Heart left ventricle (tissue), 16 donors: ENCODE measurements around the gene ADGRA1. TPM values are rescaled to one million over a fixed set of nuclear protein-coding genes. Genes with fewer than 3 reads are reported as not detected.

Experiments
- ATAC-seq, 4 donors: fragments of 200-7000 bp; cut with Tn5 transposase; one replicate each; pipeline ENCODE4 v1.9.1; 2020 to 2022; ENCODE audit warnings: moderate library complexity in 4 of 4, mild to moderate bottlenecking in 3 of 4, moderate number of reproducible peaks in 1 of 4
- DNase-seq, 5 donors: peaks; one replicate each; pipeline ENCODE4 v3.0.0-alpha.2; 2020
- H3K27ac ChIP-seq, 12 donors: fragments of 200-600 bp; sonication (generic) in 4 of 12; one replicate each; pipeline versions ENCODE4 v1.5.0 to v1.8.0; 2016 to 2022; ENCODE audit warnings: mild to moderate bottlenecking in 2 of 12
- H3K27me3 ChIP-seq, 9 donors: fragments of 200-600 bp; sonication (generic) in 2 of 9; one replicate each; pipeline versions ENCODE4 v1.5.1 to v1.8.0; 2016 to 2022; ENCODE audit warnings: mild to moderate bottlenecking in 3 of 9
- H3K36me3 ChIP-seq, 9 donors: fragments of 200-600 bp; sonication (generic) in 2 of 9; one replicate each; pipeline versions ENCODE4 v1.5.0 to v1.8.0; 2018 to 2022; ENCODE audit warnings: mild to moderate bottlenecking in 2 of 9
- H3K4me1 ChIP-seq, 12 donors: fragments of 200-600 bp; sonication (generic) in 4 of 12; one replicate each; pipeline versions ENCODE4 v1.5.0 to v1.8.0; 2016 to 2022; ENCODE audit warnings: mild to moderate bottlenecking in 3 of 12
- H3K4me3 ChIP-seq, 12 donors: fragments of 200-600 bp; sonication (generic) in 4 of 12; one replicate each; pipeline versions ENCODE4 v1.5.0 to v1.8.0; 2017 to 2022; ENCODE audit warnings: mild to moderate bottlenecking in 9 of 12, moderate library complexity in 4 of 12
- H3K9me3 ChIP-seq, 12 donors: fragments of 200-600 bp; sonication (generic) in 4 of 12; one replicate each; pipeline versions ENCODE4 v1.5.0 to v1.8.0; 2016 to 2022; ENCODE audit warnings: mild to moderate bottlenecking in 1 of 12
- POLR2A ChIP-seq, 2 donors: fragments of 450-650 bp; IDR thresholded peaks; one replicate each; pipeline ENCODE4 v1.6.1; 2017; ENCODE audit warnings: antibody characterized with exemption in 2 of 2, mild to moderate bottlenecking in 2 of 2, moderate library complexity in 2 of 2
- WGBS, 4 donors: extraction: QIAGEN DNeasy Blood & Tissue Kit in 2 of 4; methylation state at CpG; one replicate each; pipeline versions ENCODE4 v1.1.5 to v1.1.7; 2013 to 2018; 5-methylcytosine and 5-hydroxymethylcytosine counted together
- intact Hi-C, 10 donors: fragments of 100-400 bp; cut with DNase I; formaldehyde crosslinking; loops; one replicate each; pipeline versions ENCODE4 v1.11.1 to v1.14.2; 2022
- polyA plus RNA-seq, 2 donors: library from polyadenylated mRNA; stranded (reverse); fragments of 200-250 nt; gene quantifications; one replicate each; pipeline ENCODE4 v1.2.3, GENCODE V29; 2013
- total RNA-seq, 9 donors: library from RNA; depleted of rRNA in 2 of 9; stranded (reverse); fragments of >200 nt in 2 of 9; fragmentation: NEBNext Ultra II Directional in 3 of 9; extraction: Animal tissue kit (Norgen Biotek cat#: 25700) in 3 of 9; gene quantifications; one replicate each; pipeline versions ENCODE4 v1.1.0 to v1.2.4, GENCODE V29; 2016 to 2023
- TF ChIP-seq, protein P1 (sequence below), 12 donors: fragments of 200-600 bp; sonication (generic) in 4 of 12; IDR thresholded peaks; one replicate each; pipeline versions ENCODE4 v1.5.0 to v1.8.0; 2018 to 2022; ENCODE audit warnings: antibody characterized with exemption in 12 of 12, mild to moderate bottlenecking in 5 of 12
- donor health status: ischemic (EF 13 %, LVEDD 7.1; RV severe dilation, severe dysfunction).
- donor health status: healthy with polysubstance abuse.
- donor health status: DM: no; HTN: yes; CAD: no.
- donor health status: DM: no; HTN: no; CAD: no.
- donor health status: ischemic (EF 25% LVEDD 6.9; RV normal size, moderate dysfunction).
- donor health status: ischemic (EF 25% LVEDD 5.7; RV mildly dilated, moderate dysfunction).
- donor health status: healthy.
- donor health status: DM: yes; HTN: yes; CAD: no.
- donor health status: ischemic (EF 35%, LVEDD 5.7; RV mildly dilated, moderate dysfunction).
- donor health status: nonischemic (EF 11% LVEDD 7.7; RV severe dilation, severe dysfunction).
- donor health status: DM: yes; HTN: yes; CAD: no.
- donor health status: PGD.
- donor health status: ischemic (EF 29% LVEDD 5.4; RV normal size, mild dysfunction).
- donor health status: nonischemic (EF 23%, LVEDD 6.1; RV moderate dilation, normal function).

The ADGRA1 gene
- total and polyA plus RNA-seq, 11 donors = 0.03 to 0.19 (median 0.13) TPM; not detected in 8

DNA sequence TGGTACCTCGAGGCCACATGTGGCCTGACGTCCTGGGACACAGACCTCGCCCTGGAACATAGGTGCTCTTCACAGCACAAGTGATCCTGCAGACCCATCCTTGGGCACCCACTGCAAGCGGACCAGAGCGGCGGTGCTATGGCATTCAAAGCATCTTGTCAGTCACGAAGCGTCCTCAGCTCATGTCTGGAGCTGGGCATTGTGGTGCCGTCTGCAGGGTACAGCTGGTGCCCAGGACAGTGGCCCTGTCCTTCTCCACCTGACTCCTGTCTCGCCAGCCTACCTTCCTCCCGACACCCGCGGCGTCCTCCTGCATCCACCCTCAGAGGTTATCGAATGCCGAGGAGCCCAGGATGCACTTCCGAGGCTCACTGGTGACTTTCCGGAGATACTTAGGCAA lies 26.5 kb downstream of the ADGRA1 start:
- Histone ChIP-seq H3K4me1 (peaks cover 0 to 11% (median 0%) of the 10 kb centered on the region in 12 donors), H3K4me3 (no peak overlapping the region), H3K27ac (no peak overlapping the region), H3K36me3 (no peaks in the 10 kb centered on the region), H3K9me3 (peaks cover 0 to 5% (median 0%) of the 10 kb centered on the region in 12 donors), H3K27me3 (no peaks in the 10 kb centered on the region)
- ATAC-seq (no peak), DNase-seq (peak in 1 of 5 donors; percentile 51)
- intact Hi-C loops = no loop called here
- WGBS, 4 donors = 82 to 88% (median 86%) methylated on average over 15 to 18 of the region's 18 CpGs
- TF ChIP-seq, protein P1, sequence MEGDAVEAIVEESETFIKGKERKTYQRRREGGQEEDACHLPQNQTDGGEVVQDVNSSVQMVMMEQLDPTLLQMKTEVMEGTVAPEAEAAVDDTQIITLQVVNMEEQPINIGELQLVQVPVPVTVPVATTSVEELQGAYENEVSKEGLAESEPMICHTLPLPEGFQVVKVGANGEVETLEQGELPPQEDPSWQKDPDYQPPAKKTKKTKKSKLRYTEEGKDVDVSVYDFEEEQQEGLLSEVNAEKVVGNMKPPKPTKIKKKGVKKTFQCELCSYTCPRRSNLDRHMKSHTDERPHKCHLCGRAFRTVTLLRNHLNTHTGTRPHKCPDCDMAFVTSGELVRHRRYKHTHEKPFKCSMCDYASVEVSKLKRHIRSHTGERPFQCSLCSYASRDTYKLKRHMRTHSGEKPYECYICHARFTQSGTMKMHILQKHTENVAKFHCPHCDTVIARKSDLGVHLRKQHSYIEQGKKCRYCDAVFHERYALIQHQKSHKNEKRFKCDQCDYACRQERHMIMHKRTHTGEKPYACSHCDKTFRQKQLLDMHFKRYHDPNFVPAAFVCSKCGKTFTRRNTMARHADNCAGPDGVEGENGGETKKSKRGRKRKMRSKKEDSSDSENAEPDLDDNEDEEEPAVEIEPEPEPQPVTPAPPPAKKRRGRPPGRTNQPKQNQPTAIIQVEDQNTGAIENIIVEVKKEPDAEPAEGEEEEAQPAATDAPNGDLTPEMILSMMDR (IDR thresholded peaks at IDR 0.05) = no peak
- no peak for TF ChIP-seq POLR2A (IDR thresholded peaks at IDR 0.05)

DNA sequence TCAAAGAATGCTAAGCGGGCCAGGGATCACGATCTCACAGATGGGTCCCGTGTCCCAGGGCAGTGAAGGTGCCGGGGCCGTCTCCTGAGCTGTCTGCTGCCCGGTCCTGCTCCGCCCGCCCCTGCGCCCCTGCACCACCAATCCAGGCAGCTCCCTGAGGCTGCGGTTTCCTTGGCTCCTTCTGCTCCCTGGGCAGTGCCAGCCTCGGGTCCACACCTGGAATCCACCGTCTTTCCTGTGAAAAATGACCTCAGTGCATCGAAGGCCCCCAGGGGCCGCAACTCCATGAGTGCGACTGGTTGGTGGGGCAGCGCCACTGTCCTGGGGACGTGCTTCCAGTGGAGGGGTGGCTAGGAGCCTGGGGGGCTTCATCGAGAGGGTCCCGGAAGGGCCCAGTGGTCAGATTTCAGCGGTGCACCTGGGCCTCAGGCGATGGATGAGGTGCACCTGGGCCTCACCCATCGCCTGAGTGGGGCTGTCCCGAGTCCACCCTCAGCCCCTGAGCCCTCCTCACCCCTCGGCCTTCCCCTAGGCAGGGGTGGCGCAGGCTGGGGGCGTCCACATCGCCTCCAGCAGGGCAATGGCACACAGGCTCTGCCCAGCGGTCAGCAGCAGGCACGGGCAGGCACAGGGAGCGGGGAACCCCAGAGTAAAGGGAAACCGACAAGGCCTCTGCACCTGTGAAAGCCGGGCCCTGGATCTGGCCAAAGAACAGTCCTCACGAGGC lies 27.2 kb downstream of the ADGRA1 start:
- ATAC-seq = no peak
- Histone ChIP-seq H3K4me3 (no peak overlapping the region), H3K9me3 (peaks cover 0 to 10% (median 0%) of the 10 kb centered on the region in 12 donors), H3K27me3 (no peaks in the 10 kb centered on the region), H3K27ac (no peak overlapping the region), H3K36me3 (no peaks in the 10 kb centered on the region), H3K4me1 (peaks cover 0 to 10% (median 0%) of the 10 kb centered on the region in 12 donors)
- TF ChIP-seq POLR2A (IDR thresholded peaks at IDR 0.05) = no peak
- TF ChIP-seq, protein P1 (IDR thresholded peaks at IDR 0.05) = no peak
- DNase-seq = peak in 1 of 5 donors; percentile 58
- WGBS, 4 donors = 83 to 93% (median 85%) methylated on average over 8 to 33 of the region's 33 CpGs
- intact Hi-C loops = no loop called here

DNA sequence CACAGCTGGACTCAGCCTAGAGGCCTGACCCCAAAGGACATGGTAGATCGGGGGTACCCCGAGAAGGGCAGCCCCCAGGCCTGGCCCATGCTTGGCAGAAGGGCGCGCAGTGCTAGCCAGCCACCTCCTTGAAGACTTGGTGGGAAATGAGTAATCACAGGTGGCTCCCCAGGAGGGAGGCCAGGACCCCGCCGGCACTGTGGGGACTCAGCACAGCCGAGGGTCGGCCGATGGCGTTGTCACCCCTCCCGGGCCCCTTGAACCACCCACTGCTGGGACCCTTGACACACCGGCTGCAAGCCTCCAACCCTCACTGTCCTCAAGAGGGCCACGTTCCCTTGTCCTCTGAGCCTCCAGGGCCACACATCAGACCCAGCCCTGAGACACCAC lies 27.7 kb downstream of the ADGRA1 start:
- Histone ChIP-seq H3K4me1 (peaks cover 0 to 5% (median 0%) of the 10 kb centered on the region in 12 donors), H3K9me3 (peaks cover 0 to 14% (median 0%) of the 10 kb centered on the region in 12 donors), H3K4me3 (no peak overlapping the region), H3K36me3 (no peaks in the 10 kb centered on the region), H3K27me3 (no peaks in the 10 kb centered on the region), H3K27ac (no peak overlapping the region)
- intact Hi-C loops = no loop called here
- 74 to 86% (median 82%) methylated on average over 12 to 13 of the region's 13 CpGs for WGBS, 4 donors
- ATAC-seq = no peak
- DNase-seq = peak in 1 of 5 donors; percentile 57
- TF ChIP-seq, protein P1 (IDR thresholded peaks at IDR 0.05) = no peak
- TF ChIP-seq POLR2A (IDR thresholded peaks at IDR 0.05) = no peak

DNA sequence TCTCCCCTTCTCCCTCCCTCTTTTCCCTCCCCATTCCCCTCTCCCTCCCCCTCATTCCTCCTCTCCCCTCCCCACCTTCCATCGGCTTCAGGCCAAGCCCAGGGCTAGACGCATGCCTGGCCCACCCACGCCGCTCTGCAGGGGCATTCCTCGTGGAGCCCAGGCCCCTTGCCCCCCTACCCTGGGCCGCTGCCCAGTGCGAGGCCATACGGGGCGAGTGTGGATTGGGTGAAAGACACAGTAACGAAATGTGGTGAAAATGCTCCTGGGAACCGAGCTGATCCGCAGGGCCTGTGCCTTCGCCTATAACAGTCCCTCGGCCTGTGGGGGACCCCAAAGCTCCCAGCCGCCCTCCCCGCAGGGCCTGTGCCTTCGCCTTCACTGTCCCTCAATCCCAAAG lies 28.3 kb downstream of the ADGRA1 start:
- Histone ChIP-seq H3K27me3 (no peaks in the 10 kb centered on the region), H3K27ac (no peak overlapping the region), H3K4me3 (no peak overlapping the region), H3K4me1 (peaks cover 0 to 5% (median 0%) of the 10 kb centered on the region in 12 donors), H3K9me3 (peaks cover 0 to 14% (median 0%) of the 10 kb centered on the region in 12 donors), H3K36me3 (no peaks in the 10 kb centered on the region)
- TF ChIP-seq, protein P1 (IDR thresholded peaks at IDR 0.05) = no peak
- no peak for TF ChIP-seq POLR2A (IDR thresholded peaks at IDR 0.05)
- intact Hi-C loops = no loop called here
- ATAC-seq (no peak), DNase-seq (peak in 1 of 5 donors; percentile 49)
- 56 to 65% (median 61%) methylated on average over 17 of the region's 17 CpGs for WGBS, 4 donors
